Endodermal cell (in vitro differentiated cells): ENCODE results near the gene PHRF1. TPM values are rescaled to one million over a fixed set of nuclear protein-coding genes. Genes with fewer than 3 reads are reported as not detected.
"Not testable (repeated sequence)": the region's sequence is repeated elsewhere in the genome, so short reads cannot be mapped to it uniquely, and the experiment has no call there.

Experiments used
- DNase-seq: peaks from one replicate; pipeline ENCODE4 v3.0.0-alpha.2; 2017
- H3K27ac ChIP-seq: 2 replicates; pipeline ENCODE4 v1.5.1; 2013; ENCODE audit warnings: mild to moderate bottlenecking, low read depth, low read length, moderate library complexity
- H3K27me3 ChIP-seq: 2 replicates; pipeline ENCODE4 v1.6.1; 2013; ENCODE audit warnings: mild to moderate bottlenecking, low read length, moderate library complexity; ENCODE audit not compliant: insufficient read depth, control insufficient read depth, poor library complexity, severe bottlenecking
- H3K36me3 ChIP-seq: 2 replicates; pipeline ENCODE4 v1.7.0; 2013; ENCODE audit warnings: mild to moderate bottlenecking, low read length, moderate library complexity; ENCODE audit not compliant: control insufficient read depth, insufficient read depth
- H3K4me1 ChIP-seq: one replicate; pipeline ENCODE4 v1.7.0; 2013; ENCODE audit warnings: low read length; ENCODE audit not compliant: control insufficient read depth, insufficient read depth
- H3K4me3 ChIP-seq: 2 replicates; pipeline ENCODE4 v1.5.1; 2013; ENCODE audit warnings: mild to moderate bottlenecking, low read length, moderate library complexity
- H3K9ac ChIP-seq: 2 replicates; pipeline ENCODE4 v1.6.1; 2013; ENCODE audit warnings: mild to moderate bottlenecking, low read length, moderate library complexity; ENCODE audit not compliant: poor library complexity, severe bottlenecking; ENCODE audit errors: extremely low read depth
- H3K9me3 ChIP-seq: 2 replicates; pipeline ENCODE4 v1.6.1; 2013; ENCODE audit warnings: mild to moderate bottlenecking, low read length, moderate library complexity; ENCODE audit not compliant: control insufficient read depth
- H3K27ac Mint-ChIP-seq: 2 replicates; pipeline ENCODE4 v1.8.0; 2020; ENCODE audit warnings: mixed read lengths
- H3K27me3 Mint-ChIP-seq: 2 replicates; pipeline ENCODE4 v1.8.0; 2021; ENCODE audit warnings: mild to moderate bottlenecking, mixed read lengths; ENCODE audit not compliant: insufficient read depth
- H3K36me3 Mint-ChIP-seq: 2 replicates; pipeline ENCODE4 v1.8.0; 2020; ENCODE audit warnings: low read depth, mixed read lengths
- H3K4me1 Mint-ChIP-seq: 2 replicates; pipeline ENCODE4 v1.8.0; 2020; ENCODE audit warnings: mixed read lengths
- H3K4me3 Mint-ChIP-seq: 2 replicates; pipeline ENCODE4 v1.8.0; 2020; ENCODE audit warnings: mild to moderate bottlenecking, moderate library complexity, mixed read lengths
- H3K9me3 Mint-ChIP-seq: 2 replicates; pipeline ENCODE4 v1.8.0; 2020; ENCODE audit warnings: mild to moderate bottlenecking, mixed read lengths
- WGBS, 2 experiments: methylation state at CpG; one replicate each; pipeline versions ENCODE4 v1.1.5 to v1.1.7; 2013; ENCODE audit warnings: missing lambda C conversion rate in 2 of 2, mixed read lengths in 1 of 2; ENCODE audit not compliant: insufficient coverage in 1 of 2, insufficient read length in 1 of 2; 5-methylcytosine and 5-hydroxymethylcytosine counted together
- total RNA-seq, 2 donors: library from RNA; stranded (reverse); fragmentation: NEBNext Ultra II Directional in 1 of 2; extraction: Animal tissue kit (Norgen Biotek cat#: 25700) in 1 of 2; gene quantifications; 2 replicates in 1 of 2; 3 replicates in 1 of 2; pipeline ENCODE4 v1.2.1, GENCODE V29; 2021
- TF ChIP-seq, protein P1 (sequence below): fragments of 200-600 bp; sonication (generic); conservative IDR thresholded peaks from 2 replicates; pipeline ENCODE4 v1.5.0; 2021; ENCODE audit warnings: antibody characterized with exemption, mild to moderate bottlenecking

PHRF1 gene
- total RNA-seq, 2 donors from 2014 or later = 43.4 to 48.0 TPM

DNA sequence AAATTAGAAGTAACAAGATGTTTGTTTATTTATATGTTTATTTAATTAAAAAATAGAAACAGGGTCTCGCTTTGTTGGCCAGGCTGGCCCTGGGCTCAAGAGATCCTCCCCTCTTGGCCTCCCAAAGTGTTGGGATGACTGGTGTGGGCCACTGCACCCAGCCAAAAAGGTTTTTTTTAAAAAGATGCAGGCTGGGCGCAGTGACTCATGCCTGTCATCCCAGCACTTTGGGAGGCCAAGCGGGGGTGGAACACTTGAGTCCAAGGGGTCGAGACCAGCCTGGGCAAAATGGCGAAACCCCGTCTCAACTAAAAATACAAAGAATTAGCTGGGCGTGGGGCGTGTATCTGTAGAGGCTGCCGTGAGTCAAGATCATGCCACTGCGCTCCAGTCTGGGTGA is 74.2 kb downstream of the PHRF1 start:
- TF ChIP-seq, protein P1, sequence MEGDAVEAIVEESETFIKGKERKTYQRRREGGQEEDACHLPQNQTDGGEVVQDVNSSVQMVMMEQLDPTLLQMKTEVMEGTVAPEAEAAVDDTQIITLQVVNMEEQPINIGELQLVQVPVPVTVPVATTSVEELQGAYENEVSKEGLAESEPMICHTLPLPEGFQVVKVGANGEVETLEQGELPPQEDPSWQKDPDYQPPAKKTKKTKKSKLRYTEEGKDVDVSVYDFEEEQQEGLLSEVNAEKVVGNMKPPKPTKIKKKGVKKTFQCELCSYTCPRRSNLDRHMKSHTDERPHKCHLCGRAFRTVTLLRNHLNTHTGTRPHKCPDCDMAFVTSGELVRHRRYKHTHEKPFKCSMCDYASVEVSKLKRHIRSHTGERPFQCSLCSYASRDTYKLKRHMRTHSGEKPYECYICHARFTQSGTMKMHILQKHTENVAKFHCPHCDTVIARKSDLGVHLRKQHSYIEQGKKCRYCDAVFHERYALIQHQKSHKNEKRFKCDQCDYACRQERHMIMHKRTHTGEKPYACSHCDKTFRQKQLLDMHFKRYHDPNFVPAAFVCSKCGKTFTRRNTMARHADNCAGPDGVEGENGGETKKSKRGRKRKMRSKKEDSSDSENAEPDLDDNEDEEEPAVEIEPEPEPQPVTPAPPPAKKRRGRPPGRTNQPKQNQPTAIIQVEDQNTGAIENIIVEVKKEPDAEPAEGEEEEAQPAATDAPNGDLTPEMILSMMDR = no peak
- Mint-ChIP-seq H3K36me3 (peaks cover 57% of the 10 kb centered on the region), H3K27me3 (no peaks in the 10 kb centered on the region), H3K9me3 (no peaks in the 10 kb centered on the region), H3K4me3 (no peak overlapping the region), H3K4me1 (no peaks in the 10 kb centered on the region), H3K27ac (no peak overlapping the region)
- WGBS, 2 experiments = 97 to 98% methylated on average over 10 of the region's 10 CpGs
- Histone ChIP-seq H3K36me3 (peaks cover 28% of the 10 kb centered on the region), H3K4me1 (no peaks in the 10 kb centered on the region), H3K4me3 (no peak overlapping the region), H3K9me3 (no peaks in the 10 kb centered on the region), H3K27ac (no peak overlapping the region), H3K27me3 (no peaks in the 10 kb centered on the region), H3K9ac (no peak overlapping the region)
- DNase-seq = no peak

DNA sequence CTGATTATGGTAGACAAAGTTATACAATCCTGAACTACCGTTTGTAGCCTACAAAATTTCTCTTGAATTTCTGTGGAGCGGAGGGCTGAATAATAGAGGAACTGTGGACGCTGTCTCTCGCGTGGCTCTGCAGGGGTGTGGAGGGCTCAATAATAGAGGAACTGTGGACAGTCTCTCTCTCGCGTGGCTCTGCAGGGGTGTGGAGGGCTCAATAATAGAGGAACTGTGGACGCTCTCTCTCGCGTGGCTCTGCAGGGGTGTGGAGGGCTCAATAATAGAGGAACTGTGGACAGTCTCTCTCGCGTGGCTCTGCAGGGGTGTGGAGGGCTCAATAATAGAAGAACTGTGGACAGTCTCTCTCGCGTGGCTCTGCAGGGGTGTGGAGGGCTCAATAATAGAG is 76.9 kb downstream of the PHRF1 start:
- H3K27me3 Mint-ChIP-seq = not testable (repeated sequence)
- peaks cover 56% of the 10 kb centered on the region for H3K36me3 Mint-ChIP-seq

DNA sequence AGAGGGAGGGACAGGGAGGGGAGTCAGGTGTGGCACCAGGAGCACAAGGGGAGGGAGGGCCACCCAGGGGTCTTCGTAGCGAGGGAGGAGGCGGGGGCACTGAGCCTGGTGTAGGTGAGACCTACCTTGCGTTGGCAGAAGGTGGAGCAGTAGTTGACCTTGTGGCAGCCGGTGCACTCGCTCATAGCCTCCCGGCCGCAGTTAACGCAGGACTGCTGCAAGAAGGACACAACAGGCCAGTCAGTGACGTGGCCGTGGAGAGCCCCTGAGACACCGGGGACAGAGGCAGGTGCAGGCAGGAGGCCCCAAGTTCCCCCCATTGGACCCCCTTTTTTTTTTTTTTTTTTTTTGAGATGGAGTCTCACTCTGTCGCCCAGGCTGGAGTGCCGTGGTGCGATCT is 77.6 kb downstream of the PHRF1 start:
- Histone ChIP-seq H3K4me3 (no peak overlapping the region), H3K9me3 (no peaks in the 10 kb centered on the region), H3K27ac (no peak overlapping the region), H3K9ac (no peak overlapping the region), H3K36me3 (peaks cover 41% of the 10 kb centered on the region), H3K27me3 (no peaks in the 10 kb centered on the region), H3K4me1 (no peaks in the 10 kb centered on the region)
- no peak overlapping the region for H3K4me3 Mint-ChIP-seq
- WGBS, 2 experiments = 91 to 92% methylated on average over 10 to 15 of the region's 15 CpGs
- peaks cover 55% of the 10 kb centered on the region for H3K36me3 Mint-ChIP-seq
- no peaks in the 10 kb centered on the region for H3K4me1 Mint-ChIP-seq
- TF ChIP-seq, protein P1 = no peak
- H3K27me3 Mint-ChIP-seq = no peaks in the 10 kb centered on the region
- no peaks in the 10 kb centered on the region for H3K9me3 Mint-ChIP-seq
- no peak for DNase-seq
- no peak overlapping the region for H3K27ac Mint-ChIP-seq

More for the DNA sequence above, 76.9 kb downstream of the PHRF1 start:
- H3K27ac ChIP-seq, H3K27me3 ChIP-seq, H3K27ac Mint-ChIP-seq, DNase-seq, H3K9ac ChIP-seq, H3K4me1 ChIP-seq, H3K9me3 ChIP-seq, H3K9me3 Mint-ChIP-seq, H3K4me1 Mint-ChIP-seq, H3K4me3 Mint-ChIP-seq, H3K4me3 ChIP-seq: not testable (repeated sequence)
- WGBS, 2 experiments = 94 to 95% methylated on average over 13 to 14 of the region's 14 CpGs
- peaks cover 36% of the 10 kb centered on the region for H3K36me3 ChIP-seq

DNA sequence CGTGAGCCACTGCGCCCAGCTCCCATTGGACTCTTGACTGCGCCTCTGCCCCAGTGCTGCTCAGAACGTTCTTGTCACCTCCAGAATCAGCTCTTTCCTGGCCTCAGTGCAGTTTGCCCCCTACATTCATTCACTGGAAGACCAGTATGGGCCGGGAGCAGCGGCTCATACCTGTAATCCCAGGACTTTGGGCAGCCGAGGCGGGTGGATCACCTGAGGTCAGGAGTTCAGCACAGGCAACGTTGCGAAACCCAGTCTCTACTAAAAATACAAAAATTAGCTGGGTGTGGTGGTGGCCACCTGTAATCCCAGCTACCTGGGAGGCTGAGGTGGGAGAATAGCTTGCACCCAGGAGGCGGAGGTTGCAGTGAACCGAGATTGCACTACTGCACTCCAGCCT is 78.2 kb downstream of the PHRF1 start:
- H3K4me3 Mint-ChIP-seq, DNase-seq, H3K9ac ChIP-seq, H3K27me3 Mint-ChIP-seq, H3K4me1 Mint-ChIP-seq, H3K4me3 ChIP-seq, H3K27ac Mint-ChIP-seq, H3K27me3 ChIP-seq, H3K9me3 ChIP-seq, H3K4me1 ChIP-seq, H3K9me3 Mint-ChIP-seq, H3K27ac ChIP-seq: not testable (repeated sequence)
- 91 to 94% methylated on average over 9 to 11 of the region's 12 CpGs for WGBS, 2 experiments
- peaks cover 50% of the 10 kb centered on the region for H3K36me3 Mint-ChIP-seq
- peaks cover 40% of the 10 kb centered on the region for H3K36me3 ChIP-seq
